Uterus (tissue), 4 donors: Measurements from ENCODE around the gene CTIF. TPM values are rescaled to one million over a fixed set of nuclear protein-coding genes. Genes with fewer than 3 reads are reported as not detected.

Experiments used
- DNase-seq, 2 donors: peaks; one replicate each; pipeline ENCODE4 v3.0.0-alpha.2; 2019 to 2020
- H3K27ac ChIP-seq, 2 donors: fragments of 200-600 bp; sonication (generic); 1 replicate in 1 of 2; 2 replicates in 1 of 2; pipeline ENCODE4 v1.5.1; 2016 to 2018
- H3K27me3 ChIP-seq, 2 donors: fragments of 200-600 bp; sonication (generic); one replicate each; pipeline ENCODE4 v1.5.1; 2018 to 2019; ENCODE audit warnings: control low read depth in 1 of 2
- H3K36me3 ChIP-seq, 2 donors: fragments of 200-600 bp; sonication (generic); one replicate each; pipeline ENCODE4 v1.5.1; 2019; ENCODE audit warnings: control low read depth in 1 of 2
- H3K4me1 ChIP-seq, 2 donors: fragments of 200-600 bp; sonication (generic); one replicate each; pipeline ENCODE4 v1.5.1; 2018 to 2019; ENCODE audit warnings: control low read depth in 1 of 2
- H3K4me3 ChIP-seq, 2 donors: fragments of 200-600 bp; sonication (generic); 1 replicate in 1 of 2; 2 replicates in 1 of 2; pipeline ENCODE4 v1.5.1; 2018 to 2019; ENCODE audit warnings: mild to moderate bottlenecking in 1 of 2
- H3K9me3 ChIP-seq, 2 donors: fragments of 200-600 bp; sonication (generic); one replicate each; pipeline ENCODE4 v1.5.1; 2019; ENCODE audit warnings: control low read depth in 1 of 2
- CTCF ChIP-seq, 4 experiments: fragments of 200-600 bp in 2 of 4; fragments of 450-650 bp in 2 of 4; sonication (generic) in 2 of 4; IDR thresholded peaks; one replicate each; pipeline ENCODE4 v1.5.1; 2016 to 2019; ENCODE audit warnings: antibody characterized with exemption in 4 of 4, mild to moderate bottlenecking in 2 of 4, moderate library complexity in 1 of 4
- POLR2A ChIP-seq, 2 donors: fragments of 450-650 bp; IDR thresholded peaks; one replicate each; pipeline ENCODE4 v1.6.1; 2016; ENCODE audit warnings: antibody characterized with exemption in 2 of 2, mild to moderate bottlenecking in 1 of 2, moderate library complexity in 1 of 2
- intact Hi-C: fragments of 100-400 bp; cut with DNase I; formaldehyde crosslinking; loops from one replicate; pipeline ENCODE4 v1.15.1; 2023; ENCODE audit warnings: low total_unique reads
- total RNA-seq, 4 donors: library from RNA; depleted of rRNA in 3 of 4; stranded (reverse); fragments of >200 nt in 3 of 4; gene quantifications; one replicate each; pipeline versions ENCODE4 v1.1.0 to v1.2.4, GENCODE V29; 2014 to 2023
- donor health status: DM: yes; HTN: yes; CAD: no.

CTIF gene
- total RNA-seq, 4 donors from 2014 or later: 11.3 to 94.3 (median 48.0) TPM

- Histone ChIP-seq H3K4me3 (no peak overlapping the region), H3K27ac (no peak overlapping the region), H3K4me1 (peaks cover 0 to 7% of the 10 kb centered on the region in 2 donors), H3K27me3 (no peaks in the 10 kb centered on the region), H3K9me3 (no peaks in the 10 kb centered on the region), H3K36me3 (no peaks in the 10 kb centered on the region)
- TF ChIP-seq CTCF (IDR thresholded peaks at IDR 0.05) (no peak), POLR2A (IDR thresholded peaks at IDR 0.05) (no peak)
- intact Hi-C loops: loop anchor here (5.0 kb wide), 1 partner anchor 203 kb away; no protein-coding TSS in a partner anchor
- no peak for DNase-seq
Observed at GRCh38 chr18:48580782-48581181, 42.0 kb downstream of the CTIF start.

GRCh38 chr18:48581206-48581605 is 42.4 kb downstream of the CTIF start:
- TF ChIP-seq CTCF (IDR thresholded peaks at IDR 0.05): no peak
- no peak for TF ChIP-seq POLR2A (IDR thresholded peaks at IDR 0.05)
- H3K9me3 ChIP-seq: no peaks in the 10 kb centered on the region
- no peak overlapping the region for H3K4me3 ChIP-seq
- no peaks in the 10 kb centered on the region for H3K36me3 ChIP-seq
- DNase-seq: no peak
- peaks cover 0 to 7% of the 10 kb centered on the region in 2 donors for H3K4me1 ChIP-seq
- H3K27me3 ChIP-seq: no peaks in the 10 kb centered on the region
- intact Hi-C loops: loop anchor here (5.0 kb wide), 1 partner anchor 204 kb away; no protein-coding TSS in a partner anchor
- no peak overlapping the region for H3K27ac ChIP-seq

- no peak overlapping the region for H3K27ac ChIP-seq
- intact Hi-C loops: loop anchor here (5.0 kb wide), 1 partner anchor 205 kb away; no protein-coding TSS in a partner anchor
- TF ChIP-seq POLR2A (IDR thresholded peaks at IDR 0.05): no peak
- no peak for TF ChIP-seq CTCF (IDR thresholded peaks at IDR 0.05)
- no peak for DNase-seq
- no peak overlapping the region for H3K4me3 ChIP-seq
- H3K27me3 ChIP-seq: no peaks in the 10 kb centered on the region
- H3K9me3 ChIP-seq: no peaks in the 10 kb centered on the region
- H3K4me1 ChIP-seq: peaks cover 0 to 7% of the 10 kb centered on the region in 2 donors
- H3K36me3 ChIP-seq: no peaks in the 10 kb centered on the region
Observed at GRCh38 chr18:48581941-48582340, 43.1 kb downstream of the CTIF start.

GRCh38 chr18:48582946-48583345 is 44.1 kb downstream of the CTIF start:
- no peak overlapping the region for H3K27ac ChIP-seq

More at GRCh38 chr18:48582946-48583345, 44.1 kb downstream of the CTIF start:
- no peak for TF ChIP-seq CTCF (IDR thresholded peaks at IDR 0.05)
- no peak for TF ChIP-seq POLR2A (IDR thresholded peaks at IDR 0.05)
- Histone ChIP-seq H3K4me3 (no peak overlapping the region), H3K27me3 (no peaks in the 10 kb centered on the region), H3K9me3 (no peaks in the 10 kb centered on the region), H3K36me3 (no peaks in the 10 kb centered on the region), H3K4me1 (peaks cover 0 to 7% of the 10 kb centered on the region in 2 donors)
- DNase-seq: no peak
- intact Hi-C loops: loop anchor here (5.0 kb wide), 1 partner anchor 206 kb away; no protein-coding TSS in a partner anchor
